ENCODE data around the gene SLC8A1. TPM values are rescaled to one million over a fixed set of nuclear protein-coding genes. Genes with fewer than 3 reads are reported as not detected.

Gene SLC8A1
- total RNA-seq, 1 donor = 82.9 TPM

DNA sequence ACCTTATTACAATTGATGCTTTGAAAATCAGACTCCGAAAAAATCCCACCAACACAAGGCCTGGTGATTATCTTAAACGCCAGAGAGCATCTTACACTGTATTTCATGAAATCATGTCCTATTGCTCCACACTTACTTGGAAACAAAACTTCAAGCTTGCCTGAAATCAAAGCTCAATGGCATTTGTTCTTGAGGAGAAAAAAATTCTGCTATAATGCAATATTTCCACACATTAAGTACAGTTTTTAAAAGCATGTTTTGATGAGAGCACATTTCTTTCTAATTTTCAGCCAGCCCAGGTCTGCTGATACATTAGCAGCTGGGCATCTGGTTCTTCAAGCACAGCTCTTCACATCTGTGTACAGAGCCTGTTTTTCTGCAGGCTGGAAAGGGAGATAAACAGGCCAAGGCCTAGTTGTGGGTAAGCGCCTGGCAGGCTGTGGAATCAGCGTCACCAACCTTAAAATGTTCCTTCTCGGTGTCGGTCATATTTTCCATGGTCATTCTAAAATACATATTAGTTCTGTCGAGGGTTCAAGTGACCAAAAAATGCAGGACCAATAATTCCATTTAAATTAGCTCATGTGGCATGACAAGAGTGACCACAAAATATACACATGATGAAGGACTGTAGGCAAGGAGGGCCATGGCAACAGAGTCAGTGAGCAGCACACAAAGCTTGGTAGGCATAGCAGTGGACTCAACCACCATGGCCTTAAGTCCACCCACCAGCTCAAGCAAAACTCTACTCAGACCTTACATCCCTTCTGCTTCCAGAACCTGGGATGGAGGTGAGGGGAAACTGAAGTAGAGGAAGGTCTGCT lies 20.9 kb downstream of the SLC8A1 start:
- Histone ChIP-seq H3K27ac (ENCODE audit: low read depth, low read length) (peak overlapping the region; percentile 86), H4K20me1 (ENCODE audit: insufficient read depth, low read length) (peaks cover 2% of the 10 kb centered on the region), H3K9me3 (ENCODE audit: low read depth, low read length) (no peaks in the 10 kb centered on the region), H3K4me3 (ENCODE audit: insufficient read depth, low read length) (no peak overlapping the region), H3K36me3 (ENCODE audit: insufficient read depth, low read length) (peaks cover 4% of the 10 kb centered on the region), H3K79me2 (ENCODE audit: insufficient read depth, low read length) (peaks cover 62% of the 10 kb centered on the region), H2AFZ (ENCODE audit: low read length) (no peak overlapping the region), H3K4me1 (ENCODE audit: insufficient read depth, low read length) (peaks cover 52% of the 10 kb centered on the region), H3K4me2 (ENCODE audit: insufficient read depth, low read length) (peak overlapping the region; percentile 53), H3K27me3 (ENCODE audit: insufficient read depth, low read length) (no peaks in the 10 kb centered on the region)
- no peak for DNase-seq (ENCODE audit: insufficient read length, low spot score, missing footprints)
- TF ChIP-seq, protein P1, sequence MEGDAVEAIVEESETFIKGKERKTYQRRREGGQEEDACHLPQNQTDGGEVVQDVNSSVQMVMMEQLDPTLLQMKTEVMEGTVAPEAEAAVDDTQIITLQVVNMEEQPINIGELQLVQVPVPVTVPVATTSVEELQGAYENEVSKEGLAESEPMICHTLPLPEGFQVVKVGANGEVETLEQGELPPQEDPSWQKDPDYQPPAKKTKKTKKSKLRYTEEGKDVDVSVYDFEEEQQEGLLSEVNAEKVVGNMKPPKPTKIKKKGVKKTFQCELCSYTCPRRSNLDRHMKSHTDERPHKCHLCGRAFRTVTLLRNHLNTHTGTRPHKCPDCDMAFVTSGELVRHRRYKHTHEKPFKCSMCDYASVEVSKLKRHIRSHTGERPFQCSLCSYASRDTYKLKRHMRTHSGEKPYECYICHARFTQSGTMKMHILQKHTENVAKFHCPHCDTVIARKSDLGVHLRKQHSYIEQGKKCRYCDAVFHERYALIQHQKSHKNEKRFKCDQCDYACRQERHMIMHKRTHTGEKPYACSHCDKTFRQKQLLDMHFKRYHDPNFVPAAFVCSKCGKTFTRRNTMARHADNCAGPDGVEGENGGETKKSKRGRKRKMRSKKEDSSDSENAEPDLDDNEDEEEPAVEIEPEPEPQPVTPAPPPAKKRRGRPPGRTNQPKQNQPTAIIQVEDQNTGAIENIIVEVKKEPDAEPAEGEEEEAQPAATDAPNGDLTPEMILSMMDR (IDR thresholded peaks at IDR 0.05; ENCODE audit: extremely low read depth, low read depth, low read length) = no peak

DNA sequence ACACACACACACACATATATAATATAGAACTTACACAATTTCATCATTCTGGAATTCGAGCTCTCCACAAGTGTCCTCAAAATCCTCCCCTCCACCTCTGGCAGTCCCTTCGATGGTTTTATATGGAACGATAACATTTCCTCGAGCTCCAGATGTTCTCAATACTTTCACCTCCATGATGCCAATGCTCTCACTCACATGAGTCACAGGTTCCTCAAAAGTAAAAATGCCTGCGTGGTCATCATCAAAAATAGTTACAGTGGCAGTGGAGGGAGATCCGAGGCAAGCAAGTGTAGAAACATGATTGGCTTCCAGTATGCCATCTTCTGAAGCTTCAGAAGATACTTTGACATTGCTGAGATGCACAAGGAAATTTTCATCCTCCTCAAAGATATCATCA lies 23.5 kb downstream of the SLC8A1 start:
- TF ChIP-seq, protein P1 (IDR thresholded peaks at IDR 0.05; ENCODE audit: extremely low read depth, low read depth, low read length) = no peak
- H4K20me1 ChIP-seq (ENCODE audit: insufficient read depth, low read length) = peaks cover 2% of the 10 kb centered on the region
- H3K4me1 ChIP-seq (ENCODE audit: insufficient read depth, low read length) = peaks cover 27% of the 10 kb centered on the region

DNA sequence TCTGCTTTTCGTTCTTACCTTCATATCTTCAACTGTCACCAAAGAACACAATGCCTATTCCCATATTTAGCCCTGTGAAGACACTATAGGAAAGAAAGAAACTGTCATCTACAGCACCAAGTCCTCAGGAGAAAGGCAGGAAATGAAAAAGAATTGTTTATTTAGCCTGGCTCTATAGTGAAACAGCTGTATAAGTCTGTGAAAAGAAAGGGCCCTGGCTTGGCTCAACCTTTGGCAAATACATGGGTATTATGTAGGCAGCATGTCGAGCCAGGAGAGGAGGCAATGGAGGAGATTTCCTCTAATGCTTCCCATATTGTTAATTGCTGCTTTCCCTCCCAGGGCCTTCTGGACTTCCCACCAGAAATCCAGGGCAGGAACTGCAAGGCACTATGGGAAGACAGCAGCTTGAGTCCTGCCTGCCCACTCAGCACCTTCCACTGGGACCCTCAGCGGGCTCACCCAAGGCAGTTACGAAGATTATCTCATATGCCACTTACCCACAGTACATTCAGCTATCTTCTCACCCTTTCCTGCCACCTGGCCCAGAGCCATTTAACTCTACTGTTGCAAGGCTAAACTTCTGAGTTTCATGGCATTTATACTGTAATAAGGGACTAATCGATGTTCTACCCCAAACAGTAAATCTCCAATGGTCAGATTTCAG lies 30.1 kb downstream of the SLC8A1 start:
- H3K27me3 ChIP-seq (ENCODE audit: insufficient read depth, low read length) = no peaks in the 10 kb centered on the region
- no peaks in the 10 kb centered on the region for H3K36me3 ChIP-seq (ENCODE audit: insufficient read depth, low read length)
- H2AFZ ChIP-seq (ENCODE audit: low read length) = no peak overlapping the region
- peaks cover 5% of the 10 kb centered on the region for H3K4me1 ChIP-seq (ENCODE audit: insufficient read depth, low read length)
- no peak overlapping the region for H3K27ac ChIP-seq (ENCODE audit: low read depth, low read length)
- peaks cover 51% of the 10 kb centered on the region for H3K79me2 ChIP-seq (ENCODE audit: insufficient read depth, low read length)
- TF ChIP-seq, protein P1 (IDR thresholded peaks at IDR 0.05; ENCODE audit: extremely low read depth, low read depth, low read length) = no peak
- no peak overlapping the region for H3K4me2 ChIP-seq (ENCODE audit: insufficient read depth, low read length)
- H3K9me3 ChIP-seq (ENCODE audit: low read depth, low read length) = no peaks in the 10 kb centered on the region
- peak; percentile 65 for DNase-seq (ENCODE audit: insufficient read length, low spot score, missing footprints)
- H4K20me1 ChIP-seq (ENCODE audit: insufficient read depth, low read length) = no peaks in the 10 kb centered on the region
- H3K4me3 ChIP-seq (ENCODE audit: insufficient read depth, low read length) = no peak overlapping the region

More for the DNA sequence above, 23.5 kb downstream of the SLC8A1 start:
- H3K4me2 ChIP-seq (ENCODE audit: insufficient read depth, low read length) = no peak overlapping the region
- no peaks in the 10 kb centered on the region for H3K27me3 ChIP-seq (ENCODE audit: insufficient read depth, low read length)
- no peak overlapping the region for H2AFZ ChIP-seq (ENCODE audit: low read length)
- H3K79me2 ChIP-seq (ENCODE audit: insufficient read depth, low read length) = peaks cover 63% of the 10 kb centered on the region
- no peak overlapping the region for H3K4me3 ChIP-seq (ENCODE audit: insufficient read depth, low read length)
- H3K36me3 ChIP-seq (ENCODE audit: insufficient read depth, low read length) = peaks cover 4% of the 10 kb centered on the region
- no peak for DNase-seq (ENCODE audit: insufficient read length, low spot score, missing footprints)
- H3K9me3 ChIP-seq (ENCODE audit: low read depth, low read length) = no peaks in the 10 kb centered on the region
- no peak overlapping the region for H3K27ac ChIP-seq (ENCODE audit: low read depth, low read length)

DNA sequence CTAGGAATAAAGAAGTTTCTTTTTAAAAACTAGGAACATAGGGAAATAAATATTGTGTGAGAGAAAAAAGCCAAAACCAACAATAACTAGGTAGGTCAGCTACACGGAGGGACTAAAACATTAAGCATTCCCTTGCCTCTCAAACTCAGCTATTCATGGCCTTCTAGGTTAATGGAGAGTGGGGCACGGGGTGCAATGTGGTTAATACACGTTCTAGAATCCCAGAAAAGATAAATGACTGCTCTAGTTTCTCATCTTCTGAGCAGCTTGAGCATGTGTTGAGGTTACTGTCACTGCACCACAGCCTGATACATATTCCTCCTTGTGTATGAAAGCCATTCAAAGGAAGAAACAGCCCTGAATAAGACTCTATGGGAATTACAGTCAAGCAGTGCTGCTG lies 31.4 kb downstream of the SLC8A1 start:
- Histone ChIP-seq H3K27ac (ENCODE audit: low read depth, low read length) (no peak overlapping the region), H3K4me3 (ENCODE audit: insufficient read depth, low read length) (no peak overlapping the region), H2AFZ (ENCODE audit: low read length) (peak overlapping the region; percentile 45), H3K9me3 (ENCODE audit: low read depth, low read length) (no peaks in the 10 kb centered on the region), H4K20me1 (ENCODE audit: insufficient read depth, low read length) (no peaks in the 10 kb centered on the region), H3K79me2 (ENCODE audit: insufficient read depth, low read length) (peaks cover 48% of the 10 kb centered on the region), H3K36me3 (ENCODE audit: insufficient read depth, low read length) (no peaks in the 10 kb centered on the region), H3K27me3 (ENCODE audit: insufficient read depth, low read length) (no peaks in the 10 kb centered on the region), H3K4me1 (ENCODE audit: insufficient read depth, low read length) (peaks cover 5% of the 10 kb centered on the region), H3K4me2 (ENCODE audit: insufficient read depth, low read length) (peak overlapping the region; percentile 39)
- TF ChIP-seq, protein P1 (IDR thresholded peaks at IDR 0.05; ENCODE audit: extremely low read depth, low read depth, low read length) = no peak
- no peak for DNase-seq (ENCODE audit: insufficient read length, low spot score, missing footprints)

Data from osteoblast (primary cell).